ENCODE data around the gene CARD6.
"Not testable (repeated sequence)": the region's sequence is repeated elsewhere in the genome, so short reads cannot be mapped to it uniquely, and the experiment has no call there.

CARD6 gene

DNA sequence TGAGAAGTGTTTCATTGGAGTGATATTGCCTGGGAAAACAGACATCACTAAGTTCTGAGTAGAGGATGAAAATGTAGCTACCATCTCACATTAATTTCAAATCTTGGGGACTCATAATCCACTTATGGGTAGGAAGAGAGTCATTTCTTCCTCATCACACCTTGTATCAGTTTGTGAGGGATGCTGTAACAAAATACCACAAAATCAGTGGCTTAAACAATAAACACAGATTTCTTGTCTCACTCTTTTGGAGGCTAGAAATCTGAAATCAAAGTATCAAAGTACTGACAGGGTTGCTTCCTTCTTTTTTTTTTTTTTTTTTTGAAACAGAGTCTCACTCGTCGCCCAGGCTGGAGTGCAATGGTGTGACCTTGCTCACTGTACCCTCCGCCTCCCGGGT is 3.4 kb downstream of the CARD6 start:
- peaks cover 14% of the 10 kb centered on the region for H3K36me3 ChIP-seq
- H3K4me1 ChIP-seq (ENCODE audit: control insufficient read depth in 1 of 2, insufficient read depth in 1 of 2, low read depth in 1 of 2, low read length in 1 of 2) = peaks cover 86 to 88% of the 10 kb centered on the region in 2 experiments
- H3K27ac ChIP-seq = peak overlapping the region; percentile 16
- no peaks in the 10 kb centered on the region for H3K27me3 ChIP-seq
- H3K9me3 ChIP-seq = no peaks in the 10 kb centered on the region
- H3K4me3 ChIP-seq (ENCODE audit: low read depth in 1 of 2, low read length in 1 of 2) = no peak overlapping the region
- TF ChIP-seq, protein P1, sequence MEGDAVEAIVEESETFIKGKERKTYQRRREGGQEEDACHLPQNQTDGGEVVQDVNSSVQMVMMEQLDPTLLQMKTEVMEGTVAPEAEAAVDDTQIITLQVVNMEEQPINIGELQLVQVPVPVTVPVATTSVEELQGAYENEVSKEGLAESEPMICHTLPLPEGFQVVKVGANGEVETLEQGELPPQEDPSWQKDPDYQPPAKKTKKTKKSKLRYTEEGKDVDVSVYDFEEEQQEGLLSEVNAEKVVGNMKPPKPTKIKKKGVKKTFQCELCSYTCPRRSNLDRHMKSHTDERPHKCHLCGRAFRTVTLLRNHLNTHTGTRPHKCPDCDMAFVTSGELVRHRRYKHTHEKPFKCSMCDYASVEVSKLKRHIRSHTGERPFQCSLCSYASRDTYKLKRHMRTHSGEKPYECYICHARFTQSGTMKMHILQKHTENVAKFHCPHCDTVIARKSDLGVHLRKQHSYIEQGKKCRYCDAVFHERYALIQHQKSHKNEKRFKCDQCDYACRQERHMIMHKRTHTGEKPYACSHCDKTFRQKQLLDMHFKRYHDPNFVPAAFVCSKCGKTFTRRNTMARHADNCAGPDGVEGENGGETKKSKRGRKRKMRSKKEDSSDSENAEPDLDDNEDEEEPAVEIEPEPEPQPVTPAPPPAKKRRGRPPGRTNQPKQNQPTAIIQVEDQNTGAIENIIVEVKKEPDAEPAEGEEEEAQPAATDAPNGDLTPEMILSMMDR (IDR thresholded peaks at IDR 0.05) = no peak

DNA sequence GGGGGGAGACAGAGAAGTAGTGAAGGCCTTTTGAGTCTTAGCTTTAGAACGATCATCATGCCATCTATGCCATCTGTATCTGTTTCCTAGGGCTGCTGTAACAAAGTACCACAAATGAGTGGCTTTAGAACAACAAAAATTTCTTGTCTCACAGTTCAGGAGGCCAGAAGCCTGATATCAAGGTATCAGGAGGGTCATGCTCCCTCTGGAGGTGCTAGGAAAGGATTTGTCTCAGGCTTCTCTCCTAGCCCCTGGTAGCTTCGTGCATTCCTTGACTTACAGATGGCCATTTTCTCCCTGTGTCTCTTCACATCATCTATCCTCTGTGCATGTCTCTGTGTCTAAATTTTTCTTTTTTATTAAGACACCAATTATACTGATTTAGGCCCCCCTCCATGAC is 5.2 kb downstream of the CARD6 start:
- H3K4me3 ChIP-seq (ENCODE audit: low read depth in 1 of 2, low read length in 1 of 2) = no peak overlapping the region
- TF ChIP-seq, protein P1 (IDR thresholded peaks at IDR 0.05) = no peak

DNA sequence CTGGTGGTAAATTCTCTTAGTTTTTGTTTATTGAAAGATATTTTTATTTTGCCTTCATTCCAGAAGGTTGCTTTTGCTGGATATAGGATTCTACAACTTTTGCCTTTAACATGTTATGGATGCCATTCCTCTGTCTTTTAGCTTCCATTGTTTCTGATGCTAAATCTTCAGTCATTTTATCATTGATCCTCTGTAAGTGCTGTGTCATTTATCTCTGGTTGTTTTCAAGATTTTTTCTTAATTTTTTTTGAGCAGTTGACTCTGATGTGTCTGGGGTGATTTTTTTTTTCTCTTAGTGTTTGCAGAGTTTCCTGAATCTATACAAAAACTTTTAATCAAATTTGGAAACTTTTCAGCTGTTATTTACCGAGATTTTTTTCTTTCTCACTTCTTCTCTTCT is 6.4 kb downstream of the CARD6 start:
- TF ChIP-seq, protein P1 (IDR thresholded peaks at IDR 0.05) = no peak
- H3K9me3 ChIP-seq = no peaks in the 10 kb centered on the region
- no peaks in the 10 kb centered on the region for H3K27me3 ChIP-seq
- no peak overlapping the region for H3K4me3 ChIP-seq (ENCODE audit: low read depth in 1 of 2, low read length in 1 of 2)
- H3K27ac ChIP-seq = no peak overlapping the region
- H3K4me1 ChIP-seq (ENCODE audit: control insufficient read depth in 1 of 2, insufficient read depth in 1 of 2, low read depth in 1 of 2, low read length in 1 of 2) = peaks cover 67 to 70% of the 10 kb centered on the region in 2 experiments
- peaks cover 19% of the 10 kb centered on the region for H3K36me3 ChIP-seq

More for the DNA sequence above, 5.2 kb downstream of the CARD6 start:
- no peaks in the 10 kb centered on the region for H3K27me3 ChIP-seq
- H3K4me1 ChIP-seq (ENCODE audit: control insufficient read depth in 1 of 2, insufficient read depth in 1 of 2, low read depth in 1 of 2, low read length in 1 of 2) = peaks cover 79 to 81% of the 10 kb centered on the region in 2 experiments
- peak overlapping the region; percentile 10 for H3K27ac ChIP-seq
- H3K9me3 ChIP-seq = no peaks in the 10 kb centered on the region
- peaks cover 14% of the 10 kb centered on the region for H3K36me3 ChIP-seq

DNA sequence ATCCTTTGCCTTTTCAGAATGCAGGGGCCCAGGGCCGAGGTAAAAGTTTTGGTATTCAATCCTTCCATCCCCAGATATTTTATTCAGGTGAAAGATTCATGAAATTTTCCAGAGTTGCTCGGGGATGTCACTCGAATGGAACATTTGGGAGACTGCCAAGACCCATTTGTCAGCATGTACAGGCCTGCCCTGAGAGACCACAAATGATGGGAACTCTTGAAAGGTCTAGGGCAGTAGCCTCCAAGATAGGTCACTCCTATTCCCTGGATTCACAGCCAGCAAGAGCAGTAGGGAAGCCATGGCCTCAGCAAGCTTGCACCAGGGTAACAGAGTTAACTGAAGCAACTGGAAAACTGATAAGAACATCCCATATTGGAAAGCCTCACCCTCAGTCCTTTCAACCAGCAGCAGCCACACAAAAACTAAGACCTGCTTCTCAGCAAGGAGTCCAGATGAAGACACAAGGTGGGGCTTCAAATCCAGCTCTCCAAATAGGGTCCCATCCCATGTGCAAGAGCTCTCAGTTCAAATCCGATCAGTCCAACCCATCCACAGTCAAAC is 12.5 kb downstream of the CARD6 start:
- H3K9me3 ChIP-seq = no peaks in the 10 kb centered on the region
- no peak overlapping the region for H3K27ac ChIP-seq
- H3K4me1 ChIP-seq (ENCODE audit: control insufficient read depth in 1 of 2, insufficient read depth in 1 of 2, low read depth in 1 of 2, low read length in 1 of 2) = peaks cover 16% of the 10 kb centered on the region in 2 experiments
- TF ChIP-seq, protein P1 (IDR thresholded peaks at IDR 0.05) = no peak
- peaks cover 35% of the 10 kb centered on the region for H3K36me3 ChIP-seq
- H3K27me3 ChIP-seq = no peaks in the 10 kb centered on the region
- H3K4me3 ChIP-seq (ENCODE audit: low read depth in 1 of 2, low read length in 1 of 2) = no peak overlapping the region

DNA sequence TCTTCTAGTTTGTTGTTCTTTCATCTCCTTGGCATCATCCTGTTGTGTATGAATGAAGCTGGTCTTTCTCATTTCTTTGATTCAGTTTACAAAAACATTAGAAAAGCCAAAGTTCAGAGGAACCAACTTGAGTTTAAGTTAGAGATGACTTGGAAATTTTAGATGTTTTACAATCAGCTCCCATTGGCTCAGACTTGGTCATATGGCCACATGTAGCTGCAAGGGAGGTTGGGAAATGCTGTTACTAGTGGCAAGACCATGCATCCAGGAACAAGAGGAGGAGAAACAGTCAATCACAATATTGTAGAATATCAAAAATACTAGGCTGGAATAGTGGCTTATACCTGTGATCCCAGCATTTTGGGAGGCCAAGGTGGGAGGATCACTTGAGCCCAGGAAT is 19.5 kb downstream of the CARD6 start:
- H3K27ac ChIP-seq = no peak overlapping the region
- H3K27me3 ChIP-seq = no peaks in the 10 kb centered on the region
- H3K36me3 ChIP-seq = peaks cover 5% of the 10 kb centered on the region
- no peaks in the 10 kb centered on the region for H3K4me1 ChIP-seq (ENCODE audit: control insufficient read depth in 1 of 2, insufficient read depth in 1 of 2, low read depth in 1 of 2, low read length in 1 of 2)
- H3K9me3 ChIP-seq = no peaks in the 10 kb centered on the region
- H3K4me3 ChIP-seq (ENCODE audit: low read depth in 1 of 2, low read length in 1 of 2) = no peak overlapping the region
- TF ChIP-seq, protein P1 (IDR thresholded peaks at IDR 0.05) = no peak

DNA sequence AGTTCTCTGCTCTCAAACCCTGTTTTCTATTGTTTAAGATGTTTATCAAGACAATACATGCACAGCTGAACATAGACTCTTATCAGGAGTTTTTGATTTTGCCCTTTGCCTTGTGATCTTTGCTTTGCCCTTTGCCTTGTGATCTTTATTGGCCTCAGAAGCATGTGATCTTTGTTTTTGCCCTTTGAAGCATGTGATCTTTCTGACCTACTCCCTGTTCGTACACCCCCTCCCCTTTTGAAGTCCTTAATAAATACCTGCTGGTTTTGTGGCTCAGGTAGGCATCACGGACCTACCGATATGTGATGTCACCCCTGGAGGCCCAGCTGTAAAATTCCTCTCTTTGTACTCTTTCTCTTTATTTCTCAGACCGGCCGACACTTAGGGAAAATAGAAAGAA is 23.8 kb downstream of the CARD6 start:
- not testable (repeated sequence) for H3K9me3 ChIP-seq; H3K27me3 ChIP-seq; H3K36me3 ChIP-seq; H3K27ac ChIP-seq; H3K4me3 ChIP-seq (ENCODE audit: low read depth in 1 of 2, low read length in 1 of 2); H3K4me1 ChIP-seq (ENCODE audit: control insufficient read depth in 1 of 2, insufficient read depth in 1 of 2, low read depth in 1 of 2, low read length in 1 of 2)

Measured in neutrophil (primary cell).